Liver (tissue), 9 donors: ENCODE results near the gene IPPK. TPM values are rescaled to one million over a fixed set of nuclear protein-coding genes. Genes with fewer than 3 reads are reported as not detected.

ENCODE experiments used
- DNase-seq: peaks from one replicate; pipeline ENCODE4 v3.0.0-alpha.2; 2017; ENCODE audit warnings: low spot score
- H3K27ac ChIP-seq, 2 donors: one replicate each; pipeline ENCODE4 v1.7.0; 2013; ENCODE audit warnings: inconsistent platforms in 2 of 2, low read length in 2 of 2, control low read depth in 1 of 2, low read depth in 1 of 2, mild to moderate bottlenecking in 1 of 2
- H3K27me3 ChIP-seq, 4 donors: one replicate each; pipeline versions ENCODE4 v1.6.1 to v1.7.0; 2013; ENCODE audit warnings: low read length in 3 of 4, inconsistent platforms in 1 of 4, mild to moderate bottlenecking in 1 of 4, moderate library complexity in 1 of 4; ENCODE audit not compliant: control insufficient read depth in 4 of 4, insufficient read depth in 4 of 4
- H3K36me3 ChIP-seq, 4 donors: one replicate each; pipeline versions ENCODE4 v1.6.1 to v1.7.0; 2013; ENCODE audit warnings: low read length in 3 of 4, mild to moderate bottlenecking in 3 of 4, low read depth in 1 of 4, moderate library complexity in 1 of 4; ENCODE audit not compliant: control insufficient read depth in 4 of 4, insufficient read depth in 3 of 4
- H3K4me1 ChIP-seq, 4 donors: one replicate each; pipeline versions ENCODE4 v1.6.1 to v1.7.0; 2013; ENCODE audit warnings: low read length in 3 of 4, mild to moderate bottlenecking in 3 of 4, moderate library complexity in 1 of 4; ENCODE audit not compliant: control insufficient read depth in 4 of 4, insufficient read depth in 4 of 4
- H3K4me3 ChIP-seq, 3 donors: one replicate each; pipeline versions ENCODE4 v1.6.1 to v1.7.0; 2013; ENCODE audit warnings: low read length in 3 of 3, control low read depth in 1 of 3, low read depth in 1 of 3, mild to moderate bottlenecking in 1 of 3
- H3K9ac ChIP-seq, 2 donors: one replicate each; pipeline ENCODE4 v1.7.0; 2013; ENCODE audit warnings: low read length in 2 of 2, mild to moderate bottlenecking in 2 of 2, moderate library complexity in 2 of 2, control low read depth in 1 of 2, low read depth in 1 of 2
- H3K9me3 ChIP-seq, 4 donors: one replicate each; pipeline versions ENCODE4 v1.6.1 to v1.7.0; 2013; ENCODE audit warnings: low read length in 3 of 4; ENCODE audit not compliant: control insufficient read depth in 4 of 4
- ATF3 ChIP-seq: IDR thresholded peaks from 2 replicates; pipeline ENCODE4 v1.6.1; 2016; ENCODE audit warnings: antibody characterized with exemption
- EGR1 ChIP-seq, 2 donors: IDR thresholded peaks; 2 replicates each; pipeline ENCODE4 v1.6.1; 2016 to 2018; ENCODE audit warnings: antibody characterized with exemption in 2 of 2, low read depth in 2 of 2
- FOXA1 ChIP-seq: IDR thresholded peaks from 2 replicates; pipeline ENCODE4 v1.6.1; 2016; ENCODE audit warnings: antibody characterized with exemption
- FOXA2 ChIP-seq: IDR thresholded peaks from 2 replicates; pipeline ENCODE4 v1.6.1; 2016; ENCODE audit warnings: antibody characterized with exemption
- GABPA ChIP-seq, 2 donors: IDR thresholded peaks in 1 of 2; conservative IDR thresholded peaks in 1 of 2; 2 replicates each; pipeline ENCODE4 v1.6.1; 2016; ENCODE audit warnings: antibody characterized with exemption in 2 of 2, mild to moderate bottlenecking in 1 of 2, moderate library complexity in 1 of 2
- HNF4A ChIP-seq, 2 donors: conservative IDR thresholded peaks; 2 replicates each; pipeline ENCODE4 v1.6.1; 2016; ENCODE audit warnings: antibody characterized with exemption in 2 of 2, mild to moderate bottlenecking in 2 of 2
- HNF4G ChIP-seq: IDR thresholded peaks from 2 replicates; pipeline ENCODE4 v1.6.1; 2016; ENCODE audit warnings: antibody characterized with exemption
- JUND ChIP-seq, 2 donors: IDR thresholded peaks; 2 replicates each; pipeline ENCODE4 v1.6.1; 2016; ENCODE audit warnings: antibody characterized with exemption in 2 of 2
- MAX ChIP-seq: IDR thresholded peaks from 2 replicates; pipeline ENCODE4 v1.6.1; 2016; ENCODE audit warnings: antibody characterized with exemption
- NR2F2 ChIP-seq: IDR thresholded peaks from 2 replicates; pipeline ENCODE4 v1.6.1; 2016; ENCODE audit warnings: antibody characterized with exemption
- REST ChIP-seq: IDR thresholded peaks from 2 replicates; pipeline ENCODE4 v1.6.1; 2016; ENCODE audit warnings: antibody characterized with exemption, mild to moderate bottlenecking
- RXRA ChIP-seq, 2 donors: IDR thresholded peaks; 2 replicates each; pipeline ENCODE4 v1.6.1; 2017 to 2018; ENCODE audit warnings: antibody characterized with exemption in 2 of 2, mild to moderate bottlenecking in 1 of 2
- SP1 ChIP-seq: IDR thresholded peaks from 2 replicates; pipeline ENCODE4 v1.6.1; 2018; ENCODE audit warnings: antibody characterized with exemption, mild to moderate bottlenecking
- TAF1 ChIP-seq: conservative IDR thresholded peaks from 2 replicates; pipeline ENCODE4 v1.6.1; 2016; ENCODE audit warnings: antibody characterized with exemption, mild to moderate bottlenecking
- YY1 ChIP-seq: IDR thresholded peaks from 2 replicates; pipeline ENCODE4 v1.6.1; 2016; ENCODE audit warnings: antibody characterized with exemption, mild to moderate bottlenecking
- ZBTB33 ChIP-seq: IDR thresholded peaks from 2 replicates; pipeline ENCODE4 v1.6.1; 2016; ENCODE audit warnings: antibody characterized with exemption
- WGBS: extraction: QIAGEN DNeasy Blood & Tissue Kit; methylation state at CpG from one replicate; pipeline ENCODE4 v1.1.7; 2013; 5-methylcytosine and 5-hydroxymethylcytosine counted together
- polyA plus RNA-seq, 2 donors: library from polyadenylated mRNA; stranded (reverse) in 1 of 2; unstranded in 1 of 2; fragments of 200-250 nt in 1 of 2; fragments of >200 nt in 1 of 2; fragmentation: Nextera tagmentation in 1 of 2; extraction: Ambion mirVana in 1 of 2; gene quantifications; one replicate each; pipeline versions ENCODE4 v1.2.1 to v1.2.3, GENCODE V29; 2013 to 2015
- total RNA-seq, 2 donors: library from RNA; depleted of rRNA; stranded (reverse); fragments of >200 nt; gene quantifications; one replicate each; pipeline ENCODE4 v1.2.3, GENCODE V29; 2014
- donor health status: healthy.
- donor health status: healthy.
- donor health status: healthy.
- donor health status: healthy.
- donor health status: healthy.

The IPPK gene
- total and polyA plus RNA-seq, 4 donors = 2.1 to 5.9 (median 3.6) TPM

- Histone ChIP-seq H3K9me3 (no peaks in the 10 kb centered on the region), H3K9ac (no peak overlapping the region), H3K4me3 (no peak overlapping the region), H3K4me1 (peaks cover 0 to 3% (median 2%) of the 10 kb centered on the region in 4 donors), H3K27ac (no peak overlapping the region), H3K36me3 (peaks cover 1 to 5% (median 2%) of the 10 kb centered on the region in 4 donors), H3K27me3 (no peaks in the 10 kb centered on the region)
- DNase-seq = no peak
- 13% methylated on average over 2 of the region's 2 CpGs for WGBS
- no peak for TF ChIP-seq YY1
- TF ChIP-seq HNF4A (conservative IDR thresholded peaks at IDR 0.05) = no peak
- TF ChIP-seq ATF3 = no peak
- TF ChIP-seq HNF4G = no peak
- no peak for TF ChIP-seq FOXA1
- TF ChIP-seq SP1 = no peak
Observed at GRCh38 chr9:92607088-92607487, 62.8 kb downstream of the IPPK start.

GRCh38 chr9:92605224-92605623, 64.7 kb downstream of the IPPK start:
- TF ChIP-seq FOXA1 = no peak
- no peak for TF ChIP-seq RXRA (IDR thresholded peaks at IDR 0.05)
- TF ChIP-seq MAX = no peak
- no peak for TF ChIP-seq ATF3
- no peak for TF ChIP-seq GABPA (IDR thresholded peaks at IDR 0.05 in 1 of 2, conservative IDR thresholded peaks at IDR 0.05 in 1 of 2)
- TF ChIP-seq ZBTB33 = no peak
- 96% methylated on average over 5 of the region's 5 CpGs for WGBS

GRCh38 chr9:92603990-92604389, 65.9 kb downstream of the IPPK start:
- H3K4me1 ChIP-seq = peaks cover 0 to 3% (median 2%) of the 10 kb centered on the region in 4 donors
- no peak overlapping the region for H3K27ac ChIP-seq
- no peak for DNase-seq
- no peak overlapping the region for H3K9ac ChIP-seq
- no peaks in the 10 kb centered on the region for H3K9me3 ChIP-seq
- WGBS = 97% methylated on average over 5 of the region's 5 CpGs
- H3K4me3 ChIP-seq = no peak overlapping the region
- H3K27me3 ChIP-seq = no peaks in the 10 kb centered on the region
- no peaks in the 10 kb centered on the region for H3K36me3 ChIP-seq
- TF ChIP-seq SP1 = no peak
- no peak for TF ChIP-seq HNF4A (conservative IDR thresholded peaks at IDR 0.05)
- no peak for TF ChIP-seq HNF4G
- TF ChIP-seq FOXA2 = no peak
- no peak for TF ChIP-seq JUND (IDR thresholded peaks at IDR 0.05)
- TF ChIP-seq ZBTB33 = no peak
- TF ChIP-seq ATF3 = no peak
- no peak for TF ChIP-seq TAF1
- no peak for TF ChIP-seq REST
- no peak for TF ChIP-seq NR2F2
- TF ChIP-seq MAX = no peak
- TF ChIP-seq FOXA1 = no peak
- no peak for TF ChIP-seq YY1
- TF ChIP-seq GABPA (IDR thresholded peaks at IDR 0.05 in 1 of 2, conservative IDR thresholded peaks at IDR 0.05 in 1 of 2) = no peak
- no peak for TF ChIP-seq EGR1 (IDR thresholded peaks at IDR 0.05; ENCODE audit: low read depth in 2 of 2)

More at GRCh38 chr9:92605224-92605623, 64.7 kb downstream of the IPPK start:
- Histone ChIP-seq H3K4me3 (no peak overlapping the region), H3K27me3 (no peaks in the 10 kb centered on the region), H3K27ac (no peak overlapping the region), H3K9me3 (no peaks in the 10 kb centered on the region), H3K36me3 (no peaks in the 10 kb centered on the region), H3K4me1 (peaks cover 0 to 3% (median 2%) of the 10 kb centered on the region in 4 donors), H3K9ac (no peak overlapping the region)
- DNase-seq = no peak
